T-helper 17 cell (primary cell): Measurements from ENCODE around the gene HAND1. TPM values are rescaled to one million over a fixed set of nuclear protein-coding genes. Genes with fewer than 3 reads are reported as not detected.

Source experiments
- ATAC-seq: fragments of 150-1000 bp; cut with Tn5 transposase; 2 replicates; pipeline ENCODE4 v1.10.0; 2021; ENCODE audit warnings: mild to moderate bottlenecking, moderate library complexity
- DNase-seq, 3 donors: peaks; one replicate each; pipeline versions ENCODE4 v3.0.0 to v3.0.0-alpha.2; 2020 to 2021
- H3K9me3 ChIP-seq: one replicate; pipeline ENCODE4 v1.7.0; 2013; ENCODE audit warnings: low read length, mild to moderate bottlenecking; ENCODE audit not compliant: control insufficient read depth, poor library complexity, severe bottlenecking
- H3K27ac Mint-ChIP-seq: one replicate; pipeline ENCODE4 v1.8.0; 2022; ENCODE audit warnings: mild to moderate bottlenecking, moderate library complexity, mixed read lengths
- H3K27me3 Mint-ChIP-seq: one replicate; pipeline ENCODE4 v1.8.0; 2022; ENCODE audit warnings: mixed read lengths
- H3K36me3 Mint-ChIP-seq: one replicate; pipeline ENCODE4 v1.8.0; 2022; ENCODE audit warnings: low read depth, mixed read lengths
- H3K4me1 Mint-ChIP-seq: one replicate; pipeline ENCODE4 v1.8.0; 2022; ENCODE audit warnings: mild to moderate bottlenecking, mixed read lengths
- H3K4me3 Mint-ChIP-seq: one replicate; pipeline ENCODE4 v1.8.0; 2022; ENCODE audit warnings: mild to moderate bottlenecking, moderate library complexity, mixed read lengths
- total RNA-seq, 4 donors: library from RNA in 2 of 4; stranded (reverse) in 2 of 4; gene quantifications; one replicate each; pipeline ENCODE4 v1.2.3 and lab custom pipeline; 2022 to 2026

HAND1 gene
- total RNA-seq, 2 donors from 2014 or later, result not detected

DNA sequence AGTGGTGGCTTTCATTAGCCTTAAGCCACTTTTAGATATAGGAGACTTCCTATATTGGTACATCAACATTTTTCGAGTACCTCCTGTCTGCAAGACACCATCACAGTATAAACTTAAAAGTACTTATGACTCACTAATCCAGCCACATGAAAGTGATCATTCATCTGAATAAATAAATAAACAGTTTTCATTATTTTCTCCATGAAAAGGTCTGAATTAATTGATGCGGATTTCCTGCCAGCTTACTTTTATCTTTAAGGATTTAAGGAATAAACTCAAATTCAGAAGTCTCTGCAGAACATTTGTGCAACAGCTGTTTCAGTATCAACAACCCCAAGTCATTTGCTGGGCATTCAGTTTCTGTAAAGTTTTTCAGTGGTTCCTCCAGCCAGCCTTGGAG is 28.2 kb downstream of the HAND1 start:
- Mint-ChIP-seq H3K36me3 (peaks cover 15% of the 10 kb centered on the region), H3K4me3 (no peak overlapping the region), H3K27me3 (no peaks in the 10 kb centered on the region), H3K4me1 (peaks cover 39% of the 10 kb centered on the region), H3K27ac (no peak overlapping the region)
- H3K9me3 ChIP-seq, result no peaks in the 10 kb centered on the region
- ATAC-seq (no peak), DNase-seq (no peak)

DNA sequence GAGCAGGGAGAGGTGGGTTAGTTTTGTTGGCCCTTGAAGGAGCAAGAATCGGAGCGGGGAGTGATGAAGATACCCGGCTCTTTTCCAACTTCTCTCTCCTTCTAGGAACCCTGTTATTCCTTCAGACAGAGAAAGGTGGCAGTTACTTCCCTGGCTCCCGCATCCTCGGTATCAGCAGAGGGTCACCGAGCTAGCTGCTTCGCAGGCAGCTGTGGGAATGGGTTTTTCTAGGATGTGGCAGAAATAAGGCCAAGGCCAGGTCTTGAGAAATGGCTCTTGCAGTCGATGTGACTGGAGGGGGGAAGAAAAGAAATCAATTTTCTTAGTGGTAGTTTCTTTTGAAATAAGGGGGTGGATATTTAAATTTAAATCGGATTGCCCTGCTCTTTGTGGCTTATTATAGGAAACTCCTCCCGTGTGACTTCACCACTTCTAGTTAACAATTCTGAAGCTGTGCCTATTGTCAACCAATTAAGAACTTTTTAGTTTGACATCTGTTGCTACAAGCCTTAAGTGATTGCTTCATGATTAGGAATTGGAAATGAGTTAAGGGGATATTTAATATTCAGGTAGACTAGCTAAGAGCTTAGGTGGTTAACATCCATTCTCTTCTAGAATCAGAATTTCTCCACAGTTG is 30.8 kb downstream of the HAND1 start:
- Mint-ChIP-seq H3K27ac (peak overlapping the region; percentile 73), H3K36me3 (peaks cover 11% of the 10 kb centered on the region), H3K4me1 (peaks cover 35% of the 10 kb centered on the region), H3K4me3 (peak overlapping the region; percentile 89), H3K27me3 (no peaks in the 10 kb centered on the region)
- H3K9me3 ChIP-seq, result no peaks in the 10 kb centered on the region
- ATAC-seq (no peak), DNase-seq (no peak)

DNA sequence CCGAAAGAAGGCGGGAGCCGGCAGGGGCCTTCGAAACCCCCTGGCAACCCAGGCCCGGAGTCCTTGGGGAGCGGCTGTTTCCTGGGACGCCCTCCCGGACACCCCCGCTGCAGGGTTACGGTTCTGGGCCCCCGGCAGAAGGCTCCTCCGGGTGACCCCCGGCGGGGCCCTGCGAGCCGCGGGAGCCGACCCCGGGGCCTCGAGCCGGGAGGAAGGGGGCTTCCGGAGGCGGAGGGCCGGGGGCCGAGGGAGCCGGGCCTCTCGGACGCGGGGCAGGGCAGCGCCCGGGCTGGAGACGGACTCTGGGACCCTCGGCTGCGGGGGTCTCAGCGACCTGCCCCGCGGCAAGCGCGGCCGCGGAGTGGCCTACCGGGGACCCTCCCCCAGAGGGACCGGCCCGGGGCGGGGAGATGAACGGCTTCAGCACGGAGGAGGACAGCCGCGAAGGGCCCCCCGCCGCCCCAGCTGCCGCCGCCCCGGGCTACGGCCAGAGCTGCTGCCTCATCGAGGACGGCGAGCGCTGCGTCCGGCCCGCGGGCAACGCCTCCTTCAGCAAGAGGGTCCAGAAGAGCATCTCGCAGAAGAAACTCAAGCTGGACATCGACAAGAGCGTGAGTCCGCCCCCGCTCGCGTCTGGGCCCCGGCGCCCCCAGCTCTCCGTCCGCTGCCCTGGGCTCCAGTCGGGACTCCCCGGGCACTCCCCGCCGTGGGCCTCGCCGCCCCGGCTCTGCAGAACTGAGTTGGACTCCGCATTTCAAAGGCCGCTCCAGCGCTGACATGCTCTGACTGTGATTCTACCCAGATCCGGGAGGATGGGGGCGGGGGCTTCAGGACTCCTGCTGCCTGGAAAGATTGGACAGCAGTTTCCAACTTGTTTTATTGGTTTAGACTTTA is 31.6 kb downstream of the HAND1 start:
- ATAC-seq (no peak), DNase-seq (peak; percentile 30 to 40 (median 38))
- peaks cover 11% of the 10 kb centered on the region for H3K36me3 Mint-ChIP-seq
- H3K4me1 Mint-ChIP-seq, result peaks cover 41% of the 10 kb centered on the region
- H3K27me3 Mint-ChIP-seq, result no peaks in the 10 kb centered on the region
- H3K4me3 Mint-ChIP-seq, result peak overlapping the region; percentile 89
- no peaks in the 10 kb centered on the region for H3K9me3 ChIP-seq
- peak overlapping the region; percentile 97 for H3K27ac Mint-ChIP-seq

DNA sequence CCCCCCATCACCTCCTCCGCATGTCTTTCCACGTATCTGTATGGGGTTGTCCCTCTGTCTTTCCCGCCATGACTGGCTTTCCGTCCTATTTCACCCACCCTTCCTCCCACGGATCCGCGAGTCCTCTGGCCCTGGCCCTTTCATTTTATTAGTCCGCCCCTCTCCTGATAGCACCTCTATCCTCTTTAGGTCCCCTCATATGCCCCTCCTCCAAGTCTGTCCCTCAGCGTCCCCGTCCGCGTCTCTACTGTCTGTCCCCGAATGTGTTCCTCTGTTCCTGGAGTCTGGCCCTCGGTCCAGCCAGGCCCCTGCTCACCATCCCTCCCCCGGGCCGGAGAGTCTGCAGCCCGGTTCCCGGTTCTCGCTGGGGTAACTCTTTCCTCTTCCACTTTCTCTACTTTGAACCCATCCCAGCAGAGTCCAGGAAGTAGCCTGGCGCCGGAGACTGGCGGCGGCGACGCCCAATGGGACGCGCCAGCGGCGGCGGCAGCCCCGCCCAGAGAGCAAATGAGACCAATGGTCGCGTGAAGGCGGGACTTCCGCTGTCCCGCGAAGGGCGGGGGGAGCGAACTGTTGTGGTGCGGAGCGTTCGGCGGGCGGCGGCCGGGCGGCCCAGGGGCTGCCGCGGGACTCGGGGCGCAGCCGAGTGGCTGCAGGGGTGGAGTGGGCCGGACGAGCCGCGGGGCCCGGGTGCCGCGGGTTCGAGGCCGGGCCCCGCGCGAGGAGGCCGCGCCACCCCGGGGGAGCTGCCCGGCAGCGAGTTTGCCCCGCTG is 32.4 kb downstream of the HAND1 start, which contains the start of gene SAP30L:
Gene SAP30L, plus strand, starts transcription at position 576 of the 773 bp plus-strand sequence. CDS start 608 bp downstream, outside the sequence.
- ATAC-seq, result peak; percentile 97
- DNase-seq, result peak; percentile 93 to 96 (median 94)

DNA sequence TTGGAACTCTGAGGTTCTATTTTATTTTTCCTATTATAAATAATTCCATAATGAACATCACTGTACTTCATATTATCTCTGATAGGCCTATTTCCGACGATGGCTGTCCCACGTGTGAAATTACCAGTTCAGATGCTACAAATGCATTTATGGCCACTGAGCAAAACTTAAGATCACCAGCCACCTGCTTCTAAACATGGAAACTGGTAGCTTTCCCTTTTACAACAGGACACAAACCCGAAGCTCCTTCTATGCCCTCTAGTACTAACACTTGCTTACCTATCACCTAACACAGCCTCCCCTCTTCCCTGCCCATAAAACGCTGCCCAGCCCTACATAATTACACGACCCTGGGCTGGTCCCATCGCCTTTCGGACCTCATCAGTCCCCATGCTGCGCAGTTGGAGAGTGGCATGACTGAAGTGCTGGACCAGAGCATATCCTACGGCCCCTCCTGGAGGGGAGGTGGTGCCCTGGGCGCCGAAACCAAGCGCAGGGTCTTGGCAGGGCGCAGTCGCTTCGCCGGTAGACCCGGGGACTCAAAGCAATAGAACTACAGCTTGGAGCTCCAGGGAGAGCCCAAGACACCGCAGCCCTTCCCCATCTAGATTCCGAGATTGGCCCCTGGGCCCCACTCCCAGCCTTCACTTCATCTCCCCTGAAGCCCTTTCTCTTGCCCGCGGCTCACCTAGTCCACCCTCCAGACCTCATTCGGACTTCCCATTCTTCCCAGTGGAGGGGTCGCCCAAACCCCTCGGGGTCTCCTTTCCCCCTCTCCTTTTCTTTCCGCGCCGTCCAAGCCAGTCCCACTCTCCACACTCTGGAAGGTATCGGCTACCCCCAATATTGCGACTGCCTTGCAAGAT is 33.2 kb downstream of the HAND1 start:
- Mint-ChIP-seq H3K36me3 (peaks cover 13% of the 10 kb centered on the region), H3K27ac (peak overlapping the region; percentile 97), H3K4me1 (peaks cover 37% of the 10 kb centered on the region), H3K4me3 (peak overlapping the region; percentile 100), H3K27me3 (no peaks in the 10 kb centered on the region)
- no peaks in the 10 kb centered on the region for H3K9me3 ChIP-seq
- no peak for ATAC-seq
- DNase-seq, result peak in 1 of 3 donors; percentile 10

More for the DNA sequence above, 32.4 kb downstream of the HAND1 start, which contains the start of gene SAP30L:
- peak within 1 kb of the TSS; percentile 100 for H3K4me3 Mint-ChIP-seq
- peak within 1 kb of the TSS; percentile 97 for H3K27ac Mint-ChIP-seq
- peaks cover 40% of the 10 kb centered on the region for H3K4me1 Mint-ChIP-seq
- peaks cover 13% of the 10 kb centered on the region for H3K36me3 Mint-ChIP-seq
- H3K9me3 ChIP-seq, result no peaks in the 10 kb centered on the region
- no peaks in the 10 kb centered on the region for H3K27me3 Mint-ChIP-seq

DNA sequence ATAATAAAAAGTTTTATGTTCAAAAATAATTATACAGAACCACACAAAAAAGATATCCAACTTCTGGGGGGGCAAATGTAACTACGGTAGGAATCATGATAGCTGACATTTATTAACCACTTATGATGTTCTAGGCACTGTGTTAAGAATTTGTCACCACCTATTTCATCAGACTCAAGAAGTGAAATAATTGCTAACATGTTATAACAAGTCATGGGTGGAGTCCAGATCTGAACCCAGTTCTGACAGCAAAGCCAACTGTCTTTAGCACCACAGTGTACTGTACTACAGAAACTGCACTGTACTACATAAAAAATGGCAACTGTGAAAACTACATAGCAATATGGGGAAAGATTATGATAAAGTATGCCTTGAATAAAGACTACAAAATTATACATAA is 35.2 kb downstream of the HAND1 start:
- no peak for ATAC-seq
- Mint-ChIP-seq H3K27me3 (no peaks in the 10 kb centered on the region), H3K4me1 (peaks cover 32% of the 10 kb centered on the region), H3K4me3 (no peak overlapping the region), H3K27ac (no peak overlapping the region), H3K36me3 (peaks cover 17% of the 10 kb centered on the region)
- no peak for DNase-seq
- no peaks in the 10 kb centered on the region for H3K9me3 ChIP-seq

DNA sequence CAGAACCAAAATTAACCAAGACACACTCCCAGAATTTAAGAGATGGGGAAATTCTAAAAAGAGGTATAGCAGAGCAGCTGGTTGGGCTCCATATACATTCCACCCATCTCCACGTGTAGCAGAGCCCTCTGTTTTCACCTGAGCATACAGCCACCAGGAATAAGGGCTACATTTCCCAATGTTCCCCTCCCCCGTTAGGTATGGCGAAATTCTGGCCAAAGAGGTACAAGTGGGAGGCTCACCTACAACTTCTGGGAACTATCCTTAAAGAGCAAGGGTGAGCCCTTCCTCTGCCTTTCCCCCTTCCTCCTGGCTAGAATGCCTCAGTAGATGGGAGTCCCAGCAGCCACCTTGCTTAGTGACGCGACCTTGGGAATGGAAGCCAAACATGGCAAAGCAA is 37.5 kb downstream of the HAND1 start:
- no peak for ATAC-seq
- Mint-ChIP-seq H3K27me3 (no peaks in the 10 kb centered on the region), H3K27ac (no peak overlapping the region), H3K4me3 (no peak overlapping the region), H3K36me3 (peaks cover 20% of the 10 kb centered on the region), H3K4me1 (peaks cover 29% of the 10 kb centered on the region)
- DNase-seq, result no peak
- H3K9me3 ChIP-seq, result no peaks in the 10 kb centered on the region

DNA sequence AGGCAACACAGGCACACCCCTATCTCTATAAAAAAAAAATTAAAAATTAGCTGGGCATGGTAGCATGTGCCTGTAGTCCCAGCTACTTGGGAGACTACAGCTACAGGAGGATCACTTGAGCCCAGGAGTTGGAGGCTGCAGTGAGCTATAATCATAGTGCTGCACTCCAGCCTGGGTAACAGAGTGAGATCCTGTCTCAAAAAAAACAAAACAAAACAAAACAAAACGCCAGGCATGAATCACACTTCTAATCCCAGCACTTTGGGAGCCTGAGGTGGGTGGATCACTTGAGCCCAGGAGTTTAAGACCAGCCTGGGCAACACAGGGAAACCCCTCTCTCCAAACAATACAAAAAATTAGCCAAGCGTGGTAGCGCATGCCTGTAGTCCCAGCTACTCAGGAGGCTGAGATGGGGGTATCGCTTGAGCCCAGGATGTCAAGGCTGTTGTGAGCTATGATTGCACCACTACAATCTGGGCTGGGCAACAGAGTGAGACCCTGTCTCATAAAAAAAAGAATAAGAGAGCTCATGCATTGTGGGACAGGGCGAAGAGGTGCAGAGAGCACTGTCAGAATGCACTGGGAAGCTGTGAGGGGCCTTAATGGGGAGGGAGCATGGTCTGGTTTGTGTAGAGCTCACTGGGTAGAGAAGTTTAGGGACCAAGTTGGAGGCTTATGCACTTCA is 40.6 kb downstream of the HAND1 start:
- DNase-seq, result no peak
- peak overlapping the region; percentile 87 for H3K27ac Mint-ChIP-seq
- no peak for ATAC-seq
- peaks cover 19% of the 10 kb centered on the region for H3K36me3 Mint-ChIP-seq
- H3K4me1 Mint-ChIP-seq, result peaks cover 19% of the 10 kb centered on the region
- H3K27me3 Mint-ChIP-seq, result no peaks in the 10 kb centered on the region
- H3K9me3 ChIP-seq, result no peaks in the 10 kb centered on the region
- H3K4me3 Mint-ChIP-seq, result no peak overlapping the region

DNA sequence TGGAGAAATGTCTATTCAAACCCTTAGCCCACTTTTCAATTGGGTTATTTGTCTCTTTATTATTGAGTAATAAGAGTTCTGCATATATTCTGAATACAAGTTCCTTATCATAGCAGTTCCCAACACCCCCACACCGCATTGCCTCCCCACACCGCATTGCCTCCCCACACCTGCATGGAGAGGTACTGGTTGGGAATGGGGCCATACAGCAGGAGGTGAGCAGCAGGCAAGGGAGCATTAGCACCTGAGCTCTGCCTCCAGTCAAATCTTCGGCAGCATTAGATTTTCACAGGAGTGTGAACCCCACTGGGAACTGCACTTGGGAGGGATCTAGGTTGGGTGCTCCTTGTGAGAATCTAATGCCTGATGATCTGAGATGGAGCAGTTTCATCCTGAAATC is 42.8 kb downstream of the HAND1 start:
- Mint-ChIP-seq H3K27ac (no peak overlapping the region), H3K4me1 (peaks cover 11% of the 10 kb centered on the region), H3K27me3 (no peaks in the 10 kb centered on the region), H3K36me3 (peaks cover 13% of the 10 kb centered on the region), H3K4me3 (no peak overlapping the region)
- no peak for ATAC-seq
- H3K9me3 ChIP-seq, result no peaks in the 10 kb centered on the region
- DNase-seq, result no peak

DNA sequence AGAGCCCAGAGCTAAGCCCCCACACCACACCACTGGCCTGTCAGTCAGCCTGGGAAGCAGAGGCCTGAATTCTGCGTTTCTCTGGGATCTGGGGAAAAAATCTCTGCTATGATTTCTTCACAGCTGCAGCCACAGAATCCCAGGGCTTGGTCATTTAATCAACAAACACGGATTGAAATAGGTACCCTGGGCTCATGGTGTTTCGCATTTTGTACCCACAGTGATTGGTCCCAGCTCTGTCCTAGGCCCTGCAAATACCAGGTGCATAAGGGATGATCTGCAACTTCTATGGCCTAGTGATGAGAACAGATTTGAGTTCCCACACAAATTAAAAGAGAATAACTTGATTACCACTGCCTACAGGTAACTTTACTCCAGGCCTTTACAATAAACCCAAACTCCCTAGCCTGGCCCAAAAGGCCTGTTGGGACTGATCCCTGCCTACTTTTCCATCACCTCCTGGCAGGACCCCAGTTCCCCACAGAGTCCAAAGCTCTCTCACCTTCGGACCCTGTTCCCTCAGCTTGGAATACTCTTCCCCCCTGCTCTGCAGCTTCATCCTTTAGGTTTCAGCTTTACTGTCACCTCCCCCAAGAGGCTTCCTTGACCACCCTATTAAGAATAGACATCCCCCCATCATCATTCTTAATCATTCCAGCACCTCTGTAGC is 46.9 kb downstream of the HAND1 start:
- Mint-ChIP-seq H3K36me3 (peaks cover 4% of the 10 kb centered on the region), H3K4me3 (no peak overlapping the region), H3K4me1 (peaks cover 8% of the 10 kb centered on the region), H3K27me3 (no peaks in the 10 kb centered on the region), H3K27ac (no peak overlapping the region)
- no peaks in the 10 kb centered on the region for H3K9me3 ChIP-seq
- no peak for DNase-seq
- ATAC-seq, result no peak

DNA sequence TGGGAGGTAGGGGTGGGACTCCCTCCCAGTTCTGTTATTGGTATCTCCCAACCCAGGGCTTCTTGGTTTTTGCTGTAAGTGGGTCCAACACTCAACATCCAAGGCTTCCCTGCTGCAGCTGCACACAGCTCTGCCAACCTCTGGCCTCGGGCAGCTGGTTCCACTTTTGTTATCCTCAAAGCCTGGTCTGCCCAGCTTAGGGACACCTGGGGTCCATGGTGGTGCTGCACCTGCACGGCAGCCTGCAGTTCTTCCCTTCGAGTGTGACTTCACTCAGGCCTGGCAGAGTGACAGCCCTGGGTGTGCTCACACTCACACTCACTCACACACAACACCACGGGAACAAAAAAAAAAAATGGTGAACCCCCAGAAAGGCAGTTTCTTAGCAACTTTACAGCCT is 47.6 kb downstream of the HAND1 start:
- no peak overlapping the region for H3K27ac Mint-ChIP-seq
- H3K4me1 Mint-ChIP-seq, result peaks cover 8% of the 10 kb centered on the region
- DNase-seq (no peak), ATAC-seq (no peak)
- H3K4me3 Mint-ChIP-seq, result no peak overlapping the region
- peaks cover 4% of the 10 kb centered on the region for H3K36me3 Mint-ChIP-seq
- H3K27me3 Mint-ChIP-seq, result no peaks in the 10 kb centered on the region
- no peaks in the 10 kb centered on the region for H3K9me3 ChIP-seq
